ENCODE measurements around the gene ECD.
"Not testable (repeated sequence)": the region's sequence is repeated elsewhere in the genome, so short reads cannot be mapped to it uniquely, and the experiment has no call there.

ECD gene

DNA sequence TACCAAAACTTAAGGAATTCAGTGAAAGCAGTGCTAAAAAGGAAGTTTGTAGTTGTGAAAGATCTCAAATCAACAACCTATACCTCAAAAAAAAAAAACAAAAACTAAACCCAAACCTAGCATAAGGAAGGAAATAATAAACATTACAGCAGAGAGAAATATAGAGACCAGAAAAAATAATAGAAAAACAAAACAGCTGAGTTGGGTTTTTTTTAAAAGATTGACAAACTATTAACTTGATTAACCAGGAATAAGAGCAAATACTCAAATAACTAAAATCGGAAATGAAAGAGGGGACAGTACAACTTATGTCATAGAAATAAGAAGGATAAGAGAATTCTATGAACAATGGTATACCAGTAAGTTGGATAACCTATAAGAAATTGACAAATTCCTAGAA, 6.7 kb downstream of the ECD start:
- in situ Hi-C loops (cut with HindIII; ENCODE audit: low sequenced_read_pairs), result no loop called here

DNA sequence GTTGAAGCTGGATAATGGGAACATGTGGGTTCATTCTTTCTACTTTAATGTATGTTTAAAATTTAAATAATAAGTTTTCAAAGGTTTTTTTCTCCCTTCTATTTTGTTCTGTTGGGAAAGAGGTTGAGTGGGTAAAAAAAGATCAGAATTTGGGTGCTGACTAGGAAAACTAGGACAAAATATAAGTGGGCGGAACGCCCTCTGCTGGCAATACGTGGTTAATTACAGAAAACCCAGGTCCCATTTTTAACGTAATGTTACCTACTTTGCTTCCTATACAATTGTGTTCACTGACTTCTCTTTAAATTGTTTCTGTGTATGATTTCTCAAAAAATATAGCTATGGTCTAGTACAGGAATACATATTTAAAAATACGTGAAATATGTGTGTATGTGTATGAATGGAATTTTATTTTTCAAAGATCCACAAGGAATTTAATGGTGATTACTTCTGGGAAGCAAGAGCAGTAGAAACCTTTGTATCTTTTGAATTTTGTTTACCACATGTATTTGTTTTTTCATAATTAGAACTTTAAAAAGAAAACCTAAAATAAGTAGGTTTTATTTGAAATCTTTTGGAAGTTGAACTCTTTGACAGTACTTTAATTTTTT, 8.7 kb downstream of the ECD start:
- in situ Hi-C loops (cut with HindIII; ENCODE audit: low sequenced_read_pairs), result no loop called here

- in situ Hi-C loops (cut with HindIII; ENCODE audit: low sequenced_read_pairs), result no loop called here
Measured at GRCh38 chr10:73156054-73156453, 11.8 kb downstream of the ECD start.

DNA sequence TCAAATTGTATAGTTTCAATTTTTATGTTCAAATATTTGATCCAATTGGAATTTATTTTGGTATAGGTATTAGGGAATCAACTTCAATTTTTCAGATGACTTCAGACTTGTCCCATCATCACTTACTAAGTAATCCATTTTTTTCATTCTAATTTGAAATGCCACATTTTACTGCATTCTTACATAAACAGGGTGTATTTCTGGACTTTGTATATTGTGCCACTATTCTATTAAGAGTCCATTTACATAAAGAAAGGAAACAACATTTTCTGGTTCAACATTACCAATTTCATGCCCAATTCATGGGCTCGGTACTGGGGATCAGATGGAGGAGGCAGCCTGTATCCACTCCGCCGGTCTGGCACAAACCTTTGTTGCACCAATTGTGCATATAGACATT, 15.8 kb downstream of the ECD start:
- in situ Hi-C loops (cut with HindIII; ENCODE audit: low sequenced_read_pairs), result no loop called here

DNA sequence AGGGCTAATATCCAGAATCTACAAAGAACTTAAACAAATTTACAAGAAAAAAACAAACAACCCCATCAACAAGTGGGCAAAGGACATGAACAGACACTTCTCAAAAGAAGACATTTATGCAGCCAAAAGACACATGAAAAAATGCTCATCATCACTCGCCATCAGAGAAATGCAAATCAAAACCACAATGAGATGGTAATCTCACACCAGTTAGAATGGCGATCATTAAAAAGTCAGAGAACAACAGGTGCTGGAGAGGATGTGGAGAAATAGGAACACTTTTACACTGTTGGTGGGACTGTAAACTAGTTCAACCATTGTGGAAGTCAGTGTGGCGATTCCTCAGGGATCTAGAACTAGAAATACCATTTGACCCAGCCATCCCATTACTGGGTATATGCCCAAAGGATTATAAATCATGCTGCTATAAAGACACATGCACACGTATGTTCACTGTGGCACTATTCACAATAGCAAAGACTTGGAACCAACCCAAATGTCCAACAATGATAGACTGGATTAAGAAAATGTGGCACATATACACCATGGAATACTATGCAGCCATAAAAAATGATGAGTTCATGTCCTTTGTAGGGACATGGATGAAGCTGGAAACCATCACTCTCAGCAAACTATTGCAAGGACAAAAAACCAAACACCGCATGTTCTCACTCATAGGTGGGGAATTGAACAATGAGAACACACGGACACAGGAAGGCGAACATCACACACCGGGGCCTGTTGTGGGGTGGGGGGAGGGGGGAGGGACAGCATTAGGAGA, 17.0 kb downstream of the ECD start:
- in situ Hi-C loops (cut with HindIII; ENCODE audit: low sequenced_read_pairs), result not testable (repeated sequence)

- in situ Hi-C loops (cut with HindIII; ENCODE audit: low sequenced_read_pairs), result no loop called here
Measured at GRCh38 chr10:73141603-73142002, 26.2 kb downstream of the ECD start.

DNA sequence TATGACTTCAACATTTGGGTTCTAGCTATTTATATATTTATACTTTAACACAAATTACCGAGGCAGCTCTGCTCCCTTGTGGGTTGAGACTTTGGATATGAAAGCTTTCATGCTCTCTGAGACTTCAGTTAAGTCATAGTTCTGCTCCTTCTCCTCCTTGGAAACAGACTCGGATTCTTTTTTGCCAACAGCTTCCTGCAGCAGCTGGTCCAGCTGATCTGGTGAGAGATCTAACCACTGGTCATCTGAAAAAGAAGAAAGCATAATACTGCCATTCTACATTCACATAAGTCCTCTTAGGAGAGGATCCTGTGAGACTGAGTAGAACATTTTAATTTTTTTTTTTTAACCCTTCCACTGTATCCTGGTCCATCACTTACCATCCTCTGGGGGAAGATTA, 28.6 kb downstream of the ECD start:
- in situ Hi-C loops (cut with HindIII; ENCODE audit: low sequenced_read_pairs), result no loop called here

GRCh38 chr10:73136627-73137026, 31.2 kb downstream of the ECD start:
- in situ Hi-C loops (cut with HindIII; ENCODE audit: low sequenced_read_pairs), result no loop called here

- in situ Hi-C loops (cut with HindIII; ENCODE audit: low sequenced_read_pairs), result no loop called here
Measured at GRCh38 chr10:73134727-73135126, 33.1 kb downstream of the ECD start.

DNA sequence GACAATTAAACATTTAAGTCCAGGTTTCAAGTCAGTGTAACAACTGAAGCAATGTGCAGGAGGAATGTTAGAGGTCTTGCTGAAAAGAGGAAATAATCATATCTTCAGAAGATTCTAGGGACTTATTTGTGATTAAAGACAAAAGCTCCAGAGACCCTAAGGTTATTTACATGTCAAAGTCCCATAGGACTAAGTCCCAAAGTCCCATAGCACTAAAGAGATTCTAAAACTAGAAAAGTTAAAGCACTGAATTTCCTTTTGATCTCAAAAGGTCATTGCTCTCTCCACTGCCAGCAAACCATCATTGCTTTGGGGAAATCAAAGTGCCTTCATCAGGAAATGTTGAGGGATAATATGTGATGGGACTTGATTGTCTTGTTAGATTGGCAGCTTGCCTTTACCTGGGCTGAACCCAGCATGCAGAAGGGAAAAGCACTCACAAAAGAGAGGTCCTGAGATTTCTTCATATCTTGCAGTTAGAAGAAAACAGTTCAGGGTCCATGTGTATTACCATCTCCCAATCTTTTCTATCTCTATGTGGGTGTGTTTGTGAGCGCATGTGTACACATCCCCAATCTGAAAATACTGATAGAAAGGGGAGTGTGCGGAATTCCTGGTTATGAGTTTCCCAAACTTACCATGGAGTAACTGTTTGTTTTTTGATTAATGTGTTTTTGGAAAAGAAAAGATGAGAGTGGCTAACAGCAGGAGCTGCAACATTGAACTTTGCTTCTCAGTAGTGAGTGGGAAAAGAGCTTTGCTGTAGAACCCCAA, 35.7 kb downstream of the ECD start:
- in situ Hi-C loops (cut with HindIII; ENCODE audit: low sequenced_read_pairs), result no loop called here

GRCh38 chr10:73131301-73131700, 36.5 kb downstream of the ECD start:
- in situ Hi-C loops (cut with HindIII; ENCODE audit: low sequenced_read_pairs), result no loop called here

- in situ Hi-C loops (cut with HindIII; ENCODE audit: low sequenced_read_pairs), result no loop called here
Measured at GRCh38 chr10:73126343-73126742, 41.5 kb downstream of the ECD start.

GRCh38 chr10:73119952-73120351, 47.9 kb downstream of the ECD start:
- in situ Hi-C loops (cut with HindIII; ENCODE audit: low sequenced_read_pairs), result no loop called here

GRCh38 chr10:73119457-73119856, 48.4 kb downstream of the ECD start:
- in situ Hi-C loops (cut with HindIII; ENCODE audit: low sequenced_read_pairs), result no loop called here

- in situ Hi-C loops (cut with HindIII; ENCODE audit: low sequenced_read_pairs), result no loop called here
Measured at GRCh38 chr10:73117976-73118743, 49.6 kb downstream of the ECD start.

GRCh38 chr10:73116017-73116416, 51.8 kb downstream of the ECD start:
- in situ Hi-C loops (cut with HindIII; ENCODE audit: low sequenced_read_pairs), result no loop called here

GRCh38 chr10:73113551-73113950, 54.3 kb downstream of the ECD start:
- in situ Hi-C loops (cut with HindIII; ENCODE audit: low sequenced_read_pairs), result no loop called here

DNA sequence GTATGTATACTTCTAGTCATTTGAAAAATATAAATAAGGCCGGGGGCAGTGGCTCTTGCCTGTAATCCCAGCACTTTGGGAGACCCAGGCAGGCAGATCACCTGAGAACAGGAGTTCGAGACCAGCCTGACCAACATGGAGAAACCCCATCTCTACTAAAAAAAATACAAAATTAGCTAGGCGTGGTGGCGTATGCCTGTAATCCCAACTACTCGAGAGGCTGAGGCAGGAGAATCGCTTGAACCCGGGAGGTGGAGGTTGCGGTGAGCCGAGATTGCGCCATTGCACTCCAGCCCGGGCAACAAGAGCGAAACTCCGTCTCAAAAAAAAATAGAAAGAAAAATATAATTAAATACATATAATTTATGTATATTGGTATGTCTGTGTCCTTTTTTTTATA, 55.8 kb downstream of the ECD start:
- in situ Hi-C loops (cut with HindIII; ENCODE audit: low sequenced_read_pairs), result not testable (repeated sequence)

DNA sequence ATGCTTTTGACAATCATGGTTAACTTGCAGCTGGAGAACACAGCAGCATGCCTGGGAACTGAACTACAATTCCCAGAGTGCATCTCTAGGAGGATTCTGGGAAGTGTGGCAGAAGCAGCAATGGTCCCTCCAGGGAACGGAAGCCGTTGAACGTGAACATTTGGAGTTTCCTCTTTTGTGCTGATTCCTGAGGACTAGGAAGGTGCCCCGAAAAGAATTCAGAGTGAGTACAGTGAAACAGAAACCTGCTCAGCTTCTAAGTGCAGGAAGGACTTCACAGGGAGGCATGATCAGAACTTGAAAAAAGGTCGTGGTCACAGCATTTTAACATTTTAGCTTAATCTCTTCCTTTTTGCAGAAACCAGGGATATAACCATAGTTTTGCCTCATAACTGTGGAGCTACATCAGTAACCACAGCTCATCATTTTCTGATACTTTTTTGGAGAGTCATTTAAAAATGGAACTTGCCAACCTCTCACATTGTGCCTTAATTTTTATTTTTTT, 57.4 kb downstream of the ECD start, which contains the start of gene NUDT13:
NUDT13 (plus strand) TSS at position 111 of the 505 bp plus-strand sequence. CDS start 3,911 bp downstream, outside the sequence.
- in situ Hi-C loops (cut with HindIII; ENCODE audit: low sequenced_read_pairs), result no loop called here

DNA sequence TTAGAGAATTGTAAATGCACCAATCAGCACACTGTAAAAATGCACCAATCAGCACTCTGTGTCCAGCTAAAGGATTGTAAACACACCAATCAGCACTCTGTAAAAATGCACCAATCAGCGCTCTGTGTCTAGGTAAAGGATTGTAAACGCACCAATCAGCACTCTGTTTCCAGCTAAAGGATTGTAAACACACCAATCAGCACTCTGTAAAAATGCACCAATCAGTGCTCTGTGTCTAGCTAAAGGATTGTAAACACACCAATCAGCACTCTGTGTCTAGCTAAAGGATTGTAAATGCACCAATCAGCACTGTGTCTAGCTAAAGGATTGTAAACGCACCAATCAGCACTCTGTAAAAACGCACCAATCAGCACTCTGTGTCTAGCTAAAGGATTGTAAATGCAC, 58.6 kb downstream of the ECD start:
- in situ Hi-C loops (cut with HindIII; ENCODE audit: low sequenced_read_pairs), result not testable (repeated sequence)

DNA sequence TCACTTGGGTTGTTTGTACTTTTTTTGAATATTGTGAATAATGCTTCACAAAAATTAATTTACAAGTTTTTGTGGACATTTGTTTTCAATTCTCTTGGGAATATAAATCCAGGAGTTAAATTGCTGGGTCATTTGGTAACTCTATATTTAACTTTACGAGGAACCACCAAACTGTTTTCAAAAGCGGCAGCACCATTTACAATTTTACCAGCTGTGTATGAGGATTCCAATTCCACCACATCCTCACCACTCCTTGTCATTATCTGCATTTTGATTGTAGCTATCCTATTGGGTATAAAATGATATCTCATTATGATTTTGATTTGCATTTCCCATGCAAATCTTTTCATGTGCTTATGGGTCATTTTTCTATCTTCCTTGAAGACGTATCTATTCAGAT, 61.5 kb downstream of the ECD start:
- in situ Hi-C loops (cut with HindIII; ENCODE audit: low sequenced_read_pairs), result no loop called here
